NOMO-1 treated with DMSO at 0.1 percent for 48 hours (cell line): ENCODE measurements around the gene METAP2.

ENCODE experiments used
- DNase-seq: peaks from one replicate; lab custom pipeline; 2025; ENCODE audit not compliant: unreplicated experiment; lab: John Stamatoyannopoulos, UW

Gene METAP2

GRCh38 chr12:95509300-95509699, 35.3 kb downstream of the METAP2 start:
- DNase-seq, result no peak

GRCh38 chr12:95511977-95512376, 38.0 kb downstream of the METAP2 start:
- DNase-seq, result no peak

- no peak for DNase-seq
Measured at GRCh38 chr12:95513599-95513998, 39.6 kb downstream of the METAP2 start.

GRCh38 chr12:95515197-95515596, 41.2 kb downstream of the METAP2 start:
- no peak for DNase-seq

GRCh38 chr12:95516757-95517156, 42.8 kb downstream of the METAP2 start:
- DNase-seq, result no peak

GRCh38 chr12:95517246-95517645, 43.3 kb downstream of the METAP2 start:
- no peak for DNase-seq

- no peak for DNase-seq
Measured at GRCh38 chr12:95518944-95519343, 45.0 kb downstream of the METAP2 start.

GRCh38 chr12:95520816-95521215, 46.9 kb downstream of the METAP2 start:
- DNase-seq, result no peak

- DNase-seq, result no peak
Measured at GRCh38 chr12:95522692-95523091, 48.7 kb downstream of the METAP2 start.

GRCh38 chr12:95528431-95528830, 54.5 kb downstream of the METAP2 start:
- no peak for DNase-seq

- no peak for DNase-seq
Measured at GRCh38 chr12:95529693-95530225, 55.8 kb downstream of the METAP2 start.

GRCh38 chr12:95532851-95533250, 58.9 kb downstream of the METAP2 start:
- no peak for DNase-seq

- DNase-seq, result no peak
Measured at GRCh38 chr12:95533985-95534384, 60.0 kb downstream of the METAP2 start.

- DNase-seq, result no peak
Measured at GRCh38 chr12:95538006-95538405, 64.1 kb downstream of the METAP2 start.

GRCh38 chr12:95538656-95539055, 64.7 kb downstream of the METAP2 start:
- DNase-seq, result no peak

- no peak for DNase-seq
Measured at GRCh38 chr12:95541436-95541835, 67.5 kb downstream of the METAP2 start.

- DNase-seq, result no peak
Measured at GRCh38 chr12:95543305-95543704, 69.4 kb downstream of the METAP2 start.

GRCh38 chr12:95544756-95545155, 70.8 kb downstream of the METAP2 start:
- no peak for DNase-seq

- DNase-seq, result no peak
Measured at GRCh38 chr12:95545303-95545702, 71.4 kb downstream of the METAP2 start.

- DNase-seq, result no peak
Measured at GRCh38 chr12:95545731-95546490, 72.0 kb downstream of the METAP2 start.

- DNase-seq, result no peak
Measured at GRCh38 chr12:95546491-95546813, 72.5 kb downstream of the METAP2 start.

- DNase-seq, result no peak
Measured at GRCh38 chr12:95547522-95548055, 73.6 kb downstream of the METAP2 start.

GRCh38 chr12:95548056-95548538, 74.1 kb downstream of the METAP2 start:
- no peak for DNase-seq
